NCI-H526 treated with DMSO at 0.1 percent for 48 hours (cell line): ENCODE measurements around the gene UXS1.

Experiments
- DNase-seq: peaks from one replicate; lab custom pipeline; 2025; lab: John Stamatoyannopoulos, UW

Gene UXS1

GRCh38 chr2:106080959-106081358 is 113.1 kb downstream of the UXS1 start:
- DNase-seq: no peak

GRCh38 chr2:106078096-106078495 is 116.0 kb downstream of the UXS1 start:
- DNase-seq: no peak

- DNase-seq: no peak
Observed at GRCh38 chr2:106076941-106077340, 117.2 kb downstream of the UXS1 start.

- DNase-seq: no peak
Observed at GRCh38 chr2:106075048-106075447, 119.1 kb downstream of the UXS1 start.

- DNase-seq: no peak
Observed at GRCh38 chr2:106073678-106074406, 120.3 kb downstream of the UXS1 start.

- no peak for DNase-seq
Observed at GRCh38 chr2:106070181-106070580, 123.9 kb downstream of the UXS1 start.

GRCh38 chr2:106068451-106068850 is 125.7 kb downstream of the UXS1 start:
- DNase-seq: no peak

GRCh38 chr2:106065983-106066820 is 127.9 kb downstream of the UXS1 start:
- DNase-seq: no peak

GRCh38 chr2:106065268-106065982 is 128.7 kb downstream of the UXS1 start:
- DNase-seq: no peak

GRCh38 chr2:106063181-106063580 is 130.9 kb downstream of the UXS1 start:
- no peak for DNase-seq

- no peak for DNase-seq
Observed at GRCh38 chr2:106062627-106063026, 131.5 kb downstream of the UXS1 start.

GRCh38 chr2:106061611-106062349 is 132.3 kb downstream of the UXS1 start:
- DNase-seq: no peak

- no peak for DNase-seq
Observed at GRCh38 chr2:106059416-106060065, 134.6 kb downstream of the UXS1 start.

- DNase-seq: no peak
Observed at GRCh38 chr2:106058469-106059137, 135.5 kb downstream of the UXS1 start.

- no peak for DNase-seq
Observed at GRCh38 chr2:106057206-106057605, 136.9 kb downstream of the UXS1 start.

GRCh38 chr2:106054880-106055655 is 139.0 kb downstream of the UXS1 start:
- DNase-seq: no peak

- DNase-seq: no peak
Observed at GRCh38 chr2:106054321-106054720, 139.8 kb downstream of the UXS1 start.

- DNase-seq: no peak
Observed at GRCh38 chr2:106053581-106053980, 140.5 kb downstream of the UXS1 start.

- no peak for DNase-seq
Observed at GRCh38 chr2:106053116-106053515, 141.0 kb downstream of the UXS1 start.

GRCh38 chr2:106044859-106045258 is 149.2 kb downstream of the UXS1 start:
- DNase-seq: no peak
